Neuron (in vitro differentiated cells): ENCODE measurements around the gene HDAC4.

Experiments used
- H2AFZ ChIP-seq: one replicate; pipeline ENCODE4 v1.6.1; 2013; ENCODE audit warnings: low read depth, mild to moderate bottlenecking, inconsistent platforms, low read length, moderate library complexity
- H3K27me3 ChIP-seq: one replicate; pipeline ENCODE4 v1.6.1; 2013; ENCODE audit warnings: low read length; ENCODE audit not compliant: insufficient read depth
- H3K36me3 ChIP-seq: one replicate; pipeline ENCODE4 v1.6.1; 2013; ENCODE audit warnings: low read length; ENCODE audit not compliant: insufficient read depth
- H3K4me1 ChIP-seq: one replicate; pipeline ENCODE4 v1.6.1; 2013; ENCODE audit warnings: low read length; ENCODE audit not compliant: insufficient read depth
- H3K4me3 ChIP-seq: 2 replicates; pipeline ENCODE4 v1.5.1; 2013; ENCODE audit warnings: mild to moderate bottlenecking, low read length, moderate library complexity
- H3K9me3 ChIP-seq: one replicate; pipeline ENCODE4 v1.6.1; 2013; ENCODE audit warnings: low read length

HDAC4 gene

DNA sequence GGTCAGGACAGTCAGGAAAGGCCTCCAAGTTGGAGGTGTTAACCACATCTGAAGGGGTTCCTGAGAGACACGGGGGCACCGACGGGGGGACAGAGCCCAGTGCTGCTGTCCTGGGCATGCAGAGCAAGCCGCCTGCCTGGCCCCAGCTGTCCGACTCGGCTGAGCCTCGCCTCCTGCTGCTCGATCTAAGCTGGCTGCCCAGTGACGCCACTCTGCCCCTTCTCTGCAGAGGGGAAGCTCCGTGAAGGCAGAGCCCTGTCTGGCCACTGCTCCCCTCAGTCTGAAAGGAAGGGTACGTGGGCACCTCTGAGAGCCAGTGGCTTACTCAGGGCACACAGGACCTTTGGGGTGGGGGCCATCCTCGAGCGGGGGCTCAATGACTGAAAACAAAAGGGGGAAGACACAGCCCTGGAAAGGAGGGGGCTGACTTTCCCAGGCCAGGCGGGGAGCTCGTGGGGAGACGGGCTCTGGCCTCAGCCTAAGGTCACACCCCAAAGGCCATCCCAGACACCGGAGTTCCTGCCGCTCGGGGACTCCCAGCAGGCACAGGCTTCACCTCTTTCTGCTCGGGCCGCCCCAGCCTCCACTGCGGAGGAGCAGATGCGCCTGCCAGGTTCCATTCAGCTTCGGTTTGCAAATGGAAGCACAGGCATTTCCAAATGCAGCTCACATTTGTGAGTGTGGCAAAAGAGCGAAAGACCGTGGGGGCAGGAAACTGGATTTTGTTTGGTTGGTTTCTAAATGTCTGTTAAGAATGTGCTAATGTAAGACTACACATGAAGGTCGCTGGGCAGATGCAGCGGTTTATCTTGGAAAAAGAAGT lies 136.9 kb downstream of the HDAC4 start:
- Histone ChIP-seq H3K4me3 (no peak overlapping the region), H3K9me3 (peaks cover 1% of the 10 kb centered on the region), H2AFZ (no peak overlapping the region), H3K36me3 (no peaks in the 10 kb centered on the region), H3K27me3 (no peaks in the 10 kb centered on the region), H3K4me1 (peaks cover 21% of the 10 kb centered on the region)

- Histone ChIP-seq H2AFZ (no peak overlapping the region), H3K4me1 (peaks cover 21% of the 10 kb centered on the region), H3K27me3 (no peaks in the 10 kb centered on the region), H3K9me3 (peaks cover 1% of the 10 kb centered on the region), H3K36me3 (no peaks in the 10 kb centered on the region), H3K4me3 (no peak overlapping the region)
These were observed 137.6 kb downstream of the HDAC4 start for GRCh38 chr2:239263231-239263630.

DNA sequence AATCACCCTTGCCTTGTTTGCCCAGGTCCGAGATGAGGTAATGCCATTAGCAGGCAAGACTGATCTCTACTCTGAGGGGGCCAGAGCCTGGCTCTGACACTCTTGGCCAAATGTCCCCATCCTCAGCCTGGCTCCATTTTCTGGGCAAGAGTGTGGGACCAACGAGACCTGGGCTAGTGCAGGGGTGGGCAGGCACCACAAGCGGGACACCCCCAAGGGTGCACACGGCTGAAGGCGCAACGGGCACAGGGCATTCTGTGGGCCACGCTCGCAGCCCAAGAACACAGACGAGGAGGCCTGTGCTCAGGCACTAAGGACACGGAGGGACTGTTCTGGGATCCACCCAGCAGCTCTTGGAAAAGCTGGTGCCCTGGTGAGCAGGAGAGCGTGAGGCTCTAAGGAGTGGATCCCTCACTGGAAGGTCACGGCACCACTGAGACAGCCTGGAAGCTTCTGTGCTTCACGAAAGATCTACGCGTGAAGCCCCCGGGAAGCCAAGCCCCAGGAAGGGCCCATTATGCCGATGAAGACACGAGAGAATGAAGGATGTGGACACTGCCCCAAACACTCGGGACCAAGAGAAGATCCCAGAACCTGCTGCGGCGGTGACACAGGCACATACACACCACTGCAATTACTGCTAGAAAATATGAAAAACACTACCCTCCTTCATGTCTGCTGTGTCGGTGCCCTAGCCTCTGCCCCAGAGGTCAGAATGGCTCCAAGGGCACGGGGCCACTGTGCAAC lies 138.2 kb downstream of the HDAC4 start:
- H3K27me3 ChIP-seq: no peaks in the 10 kb centered on the region
- peaks cover 15% of the 10 kb centered on the region for H3K4me1 ChIP-seq
- peaks cover 1% of the 10 kb centered on the region for H3K9me3 ChIP-seq
- no peak overlapping the region for H2AFZ ChIP-seq
- H3K36me3 ChIP-seq: no peaks in the 10 kb centered on the region
- no peak overlapping the region for H3K4me3 ChIP-seq

GRCh38 chr2:239261796-239262483 lies 138.9 kb downstream of the HDAC4 start:
- Histone ChIP-seq H3K4me3 (no peak overlapping the region), H3K27me3 (no peaks in the 10 kb centered on the region), H3K9me3 (peaks cover 1% of the 10 kb centered on the region), H3K36me3 (no peaks in the 10 kb centered on the region), H3K4me1 (peaks cover 12% of the 10 kb centered on the region), H2AFZ (no peak overlapping the region)

- H3K27me3 ChIP-seq: no peaks in the 10 kb centered on the region
These were observed 139.5 kb downstream of the HDAC4 start for GRCh38 chr2:239261356-239261755.

GRCh38 chr2:239260546-239261327 lies 140.1 kb downstream of the HDAC4 start:
- H3K9me3 ChIP-seq: peaks cover 1% of the 10 kb centered on the region
- no peak overlapping the region for H3K4me3 ChIP-seq
- H3K36me3 ChIP-seq: no peaks in the 10 kb centered on the region
- H2AFZ ChIP-seq: no peak overlapping the region
- H3K4me1 ChIP-seq: peaks cover 17% of the 10 kb centered on the region
- no peaks in the 10 kb centered on the region for H3K27me3 ChIP-seq

More at GRCh38 chr2:239261356-239261755, 139.5 kb downstream of the HDAC4 start:
- Histone ChIP-seq H3K4me3 (no peak overlapping the region), H2AFZ (no peak overlapping the region), H3K4me1 (peaks cover 11% of the 10 kb centered on the region), H3K9me3 (peaks cover 1% of the 10 kb centered on the region), H3K36me3 (no peaks in the 10 kb centered on the region)

- H3K9me3 ChIP-seq: peaks cover 1% of the 10 kb centered on the region
- H3K27me3 ChIP-seq: no peaks in the 10 kb centered on the region
- H3K36me3 ChIP-seq: no peaks in the 10 kb centered on the region
- no peak overlapping the region for H2AFZ ChIP-seq
- H3K4me1 ChIP-seq: peaks cover 22% of the 10 kb centered on the region
- H3K4me3 ChIP-seq: no peak overlapping the region
These were observed 141.1 kb downstream of the HDAC4 start for GRCh38 chr2:239259603-239260298.

DNA sequence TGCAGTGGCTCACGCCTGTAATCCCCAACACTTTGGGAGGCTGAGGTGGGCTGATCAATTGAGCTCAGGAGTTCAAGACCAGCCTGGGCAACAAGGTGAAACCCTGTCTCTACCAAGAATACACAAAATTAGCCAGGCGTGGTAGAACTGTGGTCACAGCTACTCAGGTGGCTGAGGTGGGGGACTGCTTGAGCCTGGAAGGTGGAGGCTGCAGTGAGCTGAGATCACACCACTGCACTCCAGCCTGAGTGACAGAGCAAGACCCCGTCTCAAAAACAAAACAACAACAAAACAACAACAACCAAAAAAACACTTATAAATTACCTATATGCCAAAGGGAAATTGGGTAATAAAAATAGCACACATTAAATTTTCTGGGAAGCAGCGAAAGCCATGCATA lies 141.6 kb downstream of the HDAC4 start:
- Histone ChIP-seq H3K4me1 (peaks cover 20% of the 10 kb centered on the region), H3K4me3 (no peak overlapping the region), H3K36me3 (no peaks in the 10 kb centered on the region), H2AFZ (no peak overlapping the region), H3K27me3 (no peaks in the 10 kb centered on the region), H3K9me3 (peaks cover 1% of the 10 kb centered on the region)

- Histone ChIP-seq H3K9me3 (peaks cover 1% of the 10 kb centered on the region), H3K36me3 (no peaks in the 10 kb centered on the region), H2AFZ (no peak overlapping the region), H3K27me3 (no peaks in the 10 kb centered on the region), H3K4me1 (peaks cover 20% of the 10 kb centered on the region), H3K4me3 (no peak overlapping the region)
These were observed 142.6 kb downstream of the HDAC4 start for GRCh38 chr2:239258248-239258647.

GRCh38 chr2:239257511-239257937 lies 143.3 kb downstream of the HDAC4 start:
- Histone ChIP-seq H2AFZ (no peak overlapping the region), H3K4me1 (peaks cover 20% of the 10 kb centered on the region), H3K4me3 (no peak overlapping the region), H3K9me3 (peaks cover 1% of the 10 kb centered on the region), H3K36me3 (no peaks in the 10 kb centered on the region), H3K27me3 (no peaks in the 10 kb centered on the region)

DNA sequence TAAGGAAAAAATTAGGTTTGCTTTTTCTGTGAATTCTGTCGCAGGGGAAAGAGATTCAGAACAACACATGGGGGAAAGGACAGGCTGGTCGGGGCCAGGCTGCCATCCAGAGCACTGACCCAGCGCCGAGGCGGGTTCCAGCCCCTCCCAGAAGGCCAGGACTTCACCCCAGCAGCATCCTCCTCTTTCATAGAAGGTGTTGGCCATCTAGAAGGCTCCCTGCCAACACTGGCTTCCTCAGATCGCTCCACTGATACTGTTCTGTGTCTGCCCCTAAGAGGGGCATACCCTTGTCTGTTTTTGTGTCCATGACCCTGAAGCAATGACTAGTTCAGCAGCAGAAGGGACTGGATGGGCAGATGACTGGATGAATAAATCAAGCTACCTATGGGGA lies 144.5 kb downstream of the HDAC4 start:
- Histone ChIP-seq H3K4me1 (peaks cover 20% of the 10 kb centered on the region), H3K27me3 (no peaks in the 10 kb centered on the region), H3K4me3 (no peak overlapping the region), H3K36me3 (no peaks in the 10 kb centered on the region), H2AFZ (no peak overlapping the region), H3K9me3 (peaks cover 1% of the 10 kb centered on the region)
